Fibroblast of peridontal ligament (primary cell): Measurements from ENCODE around the gene KIAA1755.
A peak's percentile ranks its signal among the peaks of the same experiment; 100 is the strongest.

Experiments
- DNase-seq: peaks from one replicate; pipeline ENCODE4 v3.0.0-alpha.2; 2010; ENCODE audit errors: extremely low read depth

Gene KIAA1755

DNA sequence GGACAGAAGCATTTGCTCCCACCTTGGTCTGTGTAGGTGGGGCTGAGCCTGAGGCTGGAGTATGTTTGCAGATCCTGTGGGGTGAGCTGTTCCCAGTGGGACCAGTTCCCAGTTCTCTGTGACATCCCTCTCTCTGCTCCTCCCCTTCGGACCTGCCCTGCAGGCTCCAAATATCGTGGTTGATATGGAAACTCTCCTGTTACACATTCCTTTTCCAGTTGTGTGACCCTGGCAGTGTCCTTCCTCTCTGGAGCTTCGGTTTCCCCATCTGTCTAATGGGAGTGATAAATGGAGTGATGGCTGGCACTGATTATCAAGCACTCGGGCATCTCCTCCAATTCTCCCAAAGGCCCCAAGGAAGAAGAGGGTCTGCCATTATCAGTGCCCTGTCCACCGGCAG is 79.8 kb downstream of the KIAA1755 start:
- no peak for DNase-seq

DNA sequence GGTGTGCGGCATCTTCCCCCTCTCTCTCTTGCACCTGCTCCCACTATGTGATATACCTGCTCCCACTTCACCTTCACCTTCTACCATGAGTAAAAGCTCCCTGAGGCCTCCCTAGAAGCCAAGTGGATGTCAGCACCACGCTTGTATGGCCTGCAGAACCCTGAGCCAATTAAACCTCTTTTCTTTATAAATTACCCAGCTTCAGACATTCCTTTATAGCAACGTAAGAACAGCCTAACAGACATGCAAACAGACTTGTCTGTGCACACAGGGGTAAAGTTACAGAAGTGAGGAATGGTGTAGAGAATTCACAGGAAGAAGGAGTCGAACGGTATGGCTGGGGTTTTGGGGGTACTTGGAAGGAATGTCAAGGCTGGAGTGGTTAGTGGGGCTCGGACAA is 80.7 kb downstream of the KIAA1755 start:
- DNase-seq = peak; percentile 24

DNA sequence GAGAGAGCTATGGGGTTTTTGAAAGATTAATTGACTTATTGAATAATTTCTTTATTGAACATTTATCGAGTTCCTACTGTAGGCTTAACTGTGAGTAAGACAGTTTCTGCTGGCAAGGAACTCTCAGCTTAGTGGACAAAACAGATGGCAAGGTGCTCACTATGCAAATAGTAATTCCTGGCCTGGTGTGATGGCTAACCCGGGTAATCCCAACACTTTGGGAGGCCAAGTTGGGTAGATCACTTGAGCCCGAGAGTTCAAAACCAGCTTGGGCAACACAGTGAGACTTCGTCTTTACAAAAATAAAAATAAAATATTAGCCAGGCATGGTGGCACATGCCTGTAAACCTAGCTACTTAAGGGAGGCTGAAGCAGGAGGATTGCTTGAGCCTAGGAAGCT is 82.0 kb downstream of the KIAA1755 start:
- no peak for DNase-seq

DNA sequence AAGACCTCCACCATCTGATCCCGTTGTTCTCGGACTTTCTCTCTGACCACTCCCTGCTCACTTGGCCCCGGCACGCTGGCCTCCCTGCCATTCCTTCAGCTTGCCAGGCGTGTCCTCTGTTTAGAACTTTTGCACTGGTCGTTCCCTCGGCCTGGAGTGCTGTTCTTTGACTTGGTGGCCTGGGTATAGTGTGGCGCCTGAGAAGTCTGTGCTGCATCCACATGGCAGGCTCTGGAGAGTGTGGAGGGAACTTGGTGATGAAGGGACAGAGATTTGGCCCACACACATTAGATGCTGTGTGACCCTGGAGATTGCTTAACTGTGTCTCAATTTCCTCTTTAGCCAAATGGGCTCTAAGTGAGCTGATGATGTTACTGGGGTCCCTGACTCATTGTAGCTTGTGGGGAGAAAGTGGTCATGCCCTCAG is 82.5 kb downstream of the KIAA1755 start:
- DNase-seq = peak; percentile 18

DNA sequence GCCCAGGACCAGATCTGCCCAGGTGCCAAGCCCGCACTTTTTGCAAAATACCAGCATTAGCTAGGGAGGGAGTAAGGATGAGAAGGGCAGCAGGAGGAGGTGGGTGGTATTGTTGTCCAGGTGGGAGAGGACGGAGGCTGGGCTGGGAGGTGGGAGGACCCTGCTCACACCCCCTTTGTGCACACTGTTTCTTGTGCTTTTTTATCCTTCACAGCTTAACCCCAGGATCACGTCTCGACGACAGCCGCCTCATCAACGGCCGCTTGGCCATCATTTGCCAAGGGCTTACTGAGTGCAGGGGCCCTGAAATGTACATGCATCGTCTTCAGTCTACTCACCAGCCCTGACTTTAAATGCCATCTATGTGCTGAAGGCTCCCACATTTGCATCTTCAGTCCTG is 83.3 kb downstream of the KIAA1755 start:
- DNase-seq = no peak

DNA sequence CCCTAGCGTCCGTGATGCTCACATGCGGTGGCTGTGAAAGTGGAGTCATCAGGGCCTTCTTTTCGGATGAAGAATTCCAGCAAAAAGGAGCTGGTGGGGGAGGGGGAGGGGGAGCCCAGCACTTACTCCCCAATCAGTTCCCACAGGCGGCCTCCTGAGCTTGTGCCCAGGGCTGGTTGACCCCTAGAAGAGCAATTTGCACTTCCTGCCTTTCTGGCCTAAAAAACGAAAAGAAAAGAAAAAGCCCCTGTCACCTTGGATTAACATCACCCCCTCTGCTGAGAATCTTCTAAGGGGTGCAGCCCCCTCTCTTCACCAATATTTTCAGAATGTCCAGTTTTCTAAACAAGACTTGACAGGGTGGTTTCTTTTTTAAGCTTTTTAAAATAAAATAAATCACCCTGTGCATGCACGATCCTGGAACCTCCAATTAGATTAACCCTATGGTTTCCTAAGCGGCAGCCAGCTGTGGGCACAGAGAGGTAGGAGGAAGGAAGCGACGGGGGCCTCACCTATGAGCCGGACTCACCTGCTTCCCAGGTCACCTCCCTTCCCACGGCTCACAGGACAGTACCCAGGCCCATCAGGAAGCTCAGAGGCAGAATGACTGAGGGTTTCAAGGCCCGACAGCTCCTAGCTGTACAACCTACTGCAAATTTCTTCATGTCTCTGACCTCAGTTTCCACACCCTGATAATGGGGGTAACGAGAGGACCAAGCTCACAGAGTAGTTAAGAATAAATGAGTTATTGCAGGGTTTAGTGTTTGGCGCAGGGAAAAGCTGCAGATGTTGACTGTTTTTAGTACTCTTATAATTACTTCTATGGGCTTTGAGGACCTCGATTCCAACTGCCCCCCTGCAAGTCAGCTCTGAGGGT is 85.0 kb downstream of the KIAA1755 start:
- DNase-seq = no peak

DNA sequence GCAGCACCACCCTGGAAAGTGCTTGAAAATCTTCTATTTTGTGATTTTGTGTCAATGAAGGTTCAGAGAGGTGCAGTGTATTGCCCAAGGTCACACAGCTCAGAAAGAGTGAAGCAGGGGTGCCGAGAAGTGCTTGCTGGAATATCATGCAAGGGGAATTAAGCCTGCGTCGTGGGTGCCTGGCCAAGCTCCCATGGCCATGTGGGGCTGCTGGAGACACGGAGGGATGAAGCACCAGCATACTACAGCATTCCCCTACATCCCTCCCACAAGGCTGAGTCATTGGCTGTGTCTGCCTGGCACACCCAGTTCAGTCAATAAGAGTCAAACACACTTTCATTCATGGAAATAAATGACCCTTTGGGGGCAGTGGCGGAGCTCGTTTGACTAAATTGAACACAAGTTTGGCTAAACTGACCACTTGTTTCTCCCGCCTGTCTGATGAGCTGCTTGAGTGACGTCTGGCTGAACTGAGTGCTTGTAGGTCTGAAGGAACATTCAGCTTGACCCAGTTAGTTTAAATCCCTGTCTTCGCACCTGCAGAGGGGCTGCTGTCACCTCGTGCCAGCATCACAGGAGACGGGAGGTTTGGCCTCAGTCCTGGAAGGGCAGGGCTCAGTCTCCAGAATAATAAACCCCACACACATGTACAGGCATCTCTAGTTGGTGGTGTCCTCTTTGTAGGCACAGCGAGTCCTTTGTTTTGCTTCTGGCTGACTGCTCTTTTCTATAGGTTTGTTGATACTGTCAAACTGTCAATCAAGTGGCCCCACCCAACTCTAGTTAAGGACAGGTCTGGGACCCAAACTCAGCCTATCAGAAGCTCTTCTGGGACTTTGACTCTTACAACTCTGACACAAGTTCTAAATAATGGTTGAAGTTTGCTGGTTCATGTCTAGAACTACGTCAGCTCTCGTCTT is 87.0 kb downstream of the KIAA1755 start:
- peak; percentile 92 for DNase-seq

- DNase-seq = peak; percentile 59
Measured at GRCh38 chr20:38172408-38172807, 88.1 kb downstream of the KIAA1755 start.

- DNase-seq = no peak
Measured at GRCh38 chr20:38171675-38172043, 88.9 kb downstream of the KIAA1755 start.

- DNase-seq = peak; percentile 46
Measured at GRCh38 chr20:38170826-38171674, 89.5 kb downstream of the KIAA1755 start.

DNA sequence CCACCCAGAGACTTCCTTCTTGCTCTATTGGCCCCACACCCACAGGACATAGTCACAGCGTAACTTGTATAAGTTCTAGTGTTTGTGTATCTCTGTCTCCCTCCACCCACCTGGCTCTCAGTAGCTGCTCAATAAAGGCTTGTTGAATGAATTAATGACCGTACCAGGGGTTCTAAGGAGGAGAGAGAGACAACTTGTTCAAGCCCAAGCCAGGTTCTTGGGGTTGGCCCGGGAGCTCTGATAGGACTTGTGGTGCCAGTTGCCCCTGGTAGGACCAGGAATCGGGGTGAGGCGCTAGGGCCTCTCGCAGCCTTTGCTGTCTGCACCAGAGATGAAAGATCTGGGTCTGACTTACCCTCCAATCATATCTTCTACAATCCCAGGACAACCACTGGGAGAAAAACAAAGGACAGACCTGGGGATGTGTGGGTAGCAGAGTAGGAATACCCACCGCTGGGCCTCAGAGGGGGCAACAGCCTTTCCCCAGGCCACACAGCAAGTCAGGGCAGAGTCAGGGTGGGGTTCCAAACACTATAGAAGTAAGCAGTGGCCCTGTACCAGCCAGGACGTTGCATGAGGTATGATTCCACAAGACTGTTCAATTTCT is 90.2 kb downstream of the KIAA1755 start:
- no peak for DNase-seq

DNA sequence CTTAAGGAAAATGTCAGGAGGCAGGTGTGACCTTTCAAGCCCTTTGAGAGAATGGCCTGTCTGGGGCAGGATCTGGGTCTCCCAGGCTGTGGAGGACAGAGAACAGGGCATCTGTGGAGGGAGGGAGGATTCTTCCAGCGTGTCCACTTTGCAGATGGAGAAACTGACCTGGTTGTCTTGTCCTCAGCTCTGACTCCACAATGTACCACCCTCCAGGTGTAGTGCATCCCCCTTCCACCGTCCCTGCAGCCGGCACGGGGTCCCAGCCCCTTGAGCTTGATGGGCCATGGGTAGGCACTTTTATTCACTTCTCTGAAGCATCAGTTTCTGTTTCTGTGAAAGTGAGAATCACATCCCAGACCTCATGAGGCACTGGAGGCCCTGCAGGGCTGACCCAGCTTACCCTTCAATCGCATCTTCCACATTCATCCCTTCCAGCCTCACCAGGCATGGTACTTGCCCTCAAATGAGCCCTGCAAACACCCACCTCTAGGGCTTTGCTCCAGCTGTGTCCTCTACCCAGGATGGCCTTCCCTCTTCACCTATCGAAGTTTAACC is 90.8 kb downstream of the KIAA1755 start:
- no peak for DNase-seq

- no peak for DNase-seq
Measured at GRCh38 chr20:38168791-38169589, 91.5 kb downstream of the KIAA1755 start.

- peak; percentile 88 for DNase-seq
Measured at GRCh38 chr20:38167851-38168760, 92.4 kb downstream of the KIAA1755 start.

DNA sequence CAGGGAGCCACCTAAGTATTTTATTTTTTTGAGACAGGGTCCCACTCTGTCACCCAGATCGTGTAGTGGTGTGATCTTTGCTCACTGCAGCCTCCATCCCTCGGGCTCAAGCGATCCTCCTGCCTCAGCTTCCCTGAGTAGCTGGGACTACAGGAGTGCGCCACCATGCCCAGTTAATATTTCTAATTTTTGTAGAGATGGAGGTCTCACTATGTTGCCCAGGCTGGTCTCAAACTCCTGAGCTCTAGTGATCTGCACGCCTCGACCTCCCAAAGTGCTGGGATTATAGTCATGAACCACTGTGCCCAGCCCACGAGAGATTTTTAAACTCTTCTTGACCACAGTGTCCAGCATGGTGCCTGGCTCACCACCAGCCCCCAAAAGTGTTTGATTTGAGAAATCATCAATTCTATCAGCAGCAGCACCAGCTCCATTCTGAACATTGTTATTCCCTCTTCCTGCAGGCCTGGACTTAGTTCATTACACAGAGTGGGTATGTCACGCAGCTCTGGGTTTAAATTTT is 93.1 kb downstream of the KIAA1755 start:
- DNase-seq = no peak

- no peak for DNase-seq
Measured at GRCh38 chr20:38166703-38167233, 93.8 kb downstream of the KIAA1755 start.

GRCh38 chr20:38165966-38166702 is 94.4 kb downstream of the KIAA1755 start:
- DNase-seq = peak; percentile 39
